HEK293T (cell line): ENCODE data around the gene STAC2.

ENCODE experiments used
- BHLHE40 ChIP-seq: fragments of 450-650 bp; IDR thresholded peaks from 2 replicates; pipeline ENCODE4 v1.6.1; 2016; ENCODE audit warnings: mild to moderate bottlenecking, moderate library complexity, borderline replicate concordance
- ELF4 ChIP-seq: fragments of 450-650 bp; IDR thresholded peaks from 2 replicates; pipeline ENCODE4 v1.6.1; 2017; ENCODE audit warnings: antibody characterized with exemption
- FOXA1 ChIP-seq: fragments of 450-650 bp; IDR thresholded peaks from 2 replicates; pipeline ENCODE4 v1.6.1; 2016; ENCODE audit warnings: mild to moderate bottlenecking
- FOXM1 ChIP-seq: fragments of 450-650 bp; IDR thresholded peaks from 2 replicates; pipeline ENCODE4 v1.6.1; 2017; ENCODE audit warnings: mild to moderate bottlenecking, borderline replicate concordance
- HDGF ChIP-seq: fragments of 450-650 bp; IDR thresholded peaks from 2 replicates; pipeline ENCODE4 v1.6.1; 2017; ENCODE audit warnings: antibody characterized with exemption, borderline replicate concordance
- L3MBTL2 ChIP-seq: fragments of 450-650 bp; conservative IDR thresholded peaks from 2 replicates; pipeline ENCODE4 v1.6.1; 2016; ENCODE audit warnings: mild to moderate bottlenecking
- SP1 ChIP-seq: fragments of 450-650 bp; IDR thresholded peaks from 2 replicates; pipeline ENCODE4 v1.6.1; 2017
- SUZ12 ChIP-seq: fragments of 450-650 bp; IDR thresholded peaks from 2 replicates; pipeline ENCODE4 v1.6.1; 2016; ENCODE audit warnings: mild to moderate bottlenecking
- TARDBP ChIP-seq: fragments of 450-650 bp; IDR thresholded peaks from 2 replicates; pipeline ENCODE4 v1.6.1; 2016

- no peak for TF ChIP-seq FOXA1
- no peak for TF ChIP-seq FOXM1
- TF ChIP-seq TARDBP = no peak
- TF ChIP-seq ELF4 = no peak
- TF ChIP-seq SP1 = no peak
- TF ChIP-seq BHLHE40 = no peak
- TF ChIP-seq L3MBTL2 = no peak
- TF ChIP-seq SUZ12 = no peak
- TF ChIP-seq HDGF = no peak
These were observed 6.0 kb downstream of the STAC2 start for GRCh38 chr17:39219647-39220154.
